CD14-positive monocyte (primary cell): Measurements from ENCODE around the gene MRPL40. TPM values are rescaled to one million over a fixed set of nuclear protein-coding genes. Genes with fewer than 3 reads are reported as not detected.

Source experiments
- DNase-seq, 3 donors: peaks; one replicate each; pipeline ENCODE4 v3.0.0-alpha.2; 2011 to 2022
- H2AFZ ChIP-seq: 2 replicates; pipeline ENCODE4 v1.6.0; 2012; ENCODE audit warnings: mild to moderate bottlenecking, low read depth, low read length, inconsistent platforms; ENCODE audit not compliant: insufficient read depth, poor library complexity, severe bottlenecking
- H3K27ac ChIP-seq, 2 donors: 1 replicate in 1 of 2; 2 replicates in 1 of 2; pipeline ENCODE4 v1.5.1; 2012 to 2013; ENCODE audit warnings: low read length in 2 of 2, control low read depth in 1 of 2, inconsistent platforms in 1 of 2, low read depth in 1 of 2, mild to moderate bottlenecking in 1 of 2
- H3K27me3 ChIP-seq, 2 donors: one replicate each; pipeline versions ENCODE4 v1.6.0 to v1.6.1; 2011 to 2013; ENCODE audit warnings: low read length in 2 of 2; ENCODE audit not compliant: control insufficient read depth in 2 of 2, insufficient read depth in 2 of 2
- H3K36me3 ChIP-seq, 2 donors: replicated peaks in 1 of 2; 1 replicate in 1 of 2; 2 replicates in 1 of 2; pipeline versions ENCODE4 v1.5.1 to v1.6.1; 2012 to 2013; ENCODE audit warnings: low read length in 2 of 2, control low read depth in 1 of 2, inconsistent platforms in 1 of 2, mild to moderate bottlenecking in 1 of 2; ENCODE audit not compliant: insufficient read depth in 2 of 2, control insufficient read depth in 1 of 2
- H3K4me1 ChIP-seq, 2 donors: 1 replicate in 1 of 2; 2 replicates in 1 of 2; pipeline versions ENCODE4 v1.5.1 to v1.6.1; 2012 to 2013; ENCODE audit warnings: low read length in 2 of 2, control low read depth in 1 of 2, inconsistent platforms in 1 of 2, mild to moderate bottlenecking in 1 of 2, moderate library complexity in 1 of 2; ENCODE audit not compliant: insufficient read depth in 2 of 2, control insufficient read depth in 1 of 2
- H3K4me2 ChIP-seq: replicated peaks from 2 replicates; pipeline ENCODE3; 2012; ENCODE audit warnings: low read length, moderate library complexity, mild to moderate bottlenecking; ENCODE audit not compliant: poor library complexity, severe bottlenecking; ENCODE audit errors: extremely low read depth
- H3K4me3 ChIP-seq, 3 experiments: fragments of 200-600 bp in 1 of 3; sonication (generic) in 1 of 3; replicated peaks in 1 of 3; 1 replicate in 2 of 3; 2 replicates in 1 of 3; pipeline ENCODE4 v1.5.1; 2011 to 2013; ENCODE audit warnings: low read length in 3 of 3, mild to moderate bottlenecking in 3 of 3, control low read depth in 2 of 3, low read depth in 2 of 3, inconsistent platforms in 1 of 3, moderate library complexity in 1 of 3
- H3K79me2 ChIP-seq: 2 replicates; pipeline ENCODE4 v1.6.0; 2012; ENCODE audit warnings: mild to moderate bottlenecking, control low read depth, inconsistent platforms, low read length, moderate library complexity; ENCODE audit not compliant: insufficient read depth
- H3K9ac ChIP-seq: 2 replicates; pipeline ENCODE4 v1.6.0; 2017; ENCODE audit warnings: low read length, mild to moderate bottlenecking; ENCODE audit not compliant: insufficient read depth, poor library complexity, severe bottlenecking
- H3K9me3 ChIP-seq, 2 donors: replicated peaks in 1 of 2; 1 replicate in 1 of 2; 2 replicates in 1 of 2; pipeline versions ENCODE4 v1.5.1 to v1.6.1; 2012 to 2013; ENCODE audit warnings: low read length in 2 of 2, control low read depth in 1 of 2; ENCODE audit not compliant: control insufficient read depth in 1 of 2, insufficient read depth in 1 of 2
- H4K20me1 ChIP-seq: 2 replicates; pipeline ENCODE4 v1.6.0; 2012; ENCODE audit warnings: mild to moderate bottlenecking, low read length, control low read depth, moderate library complexity; ENCODE audit not compliant: insufficient read depth
- H3K27ac Mint-ChIP-seq, 7 donors: one replicate each; pipeline ENCODE4 v1.8.0; 2020; ENCODE audit warnings: mild to moderate bottlenecking in 7 of 7, mixed read lengths in 7 of 7, moderate library complexity in 6 of 7, inconsistent platforms in 2 of 7
- H3K27me3 Mint-ChIP-seq, 3 donors: one replicate each; pipeline ENCODE4 v1.8.0; 2021 to 2022; ENCODE audit warnings: low read depth in 3 of 3, mild to moderate bottlenecking in 3 of 3, mixed read lengths in 3 of 3, moderate library complexity in 3 of 3, inconsistent platforms in 1 of 3
- H3K36me3 Mint-ChIP-seq, 2 donors: one replicate each; pipeline ENCODE4 v1.8.0; 2020; ENCODE audit warnings: mixed read lengths in 2 of 2, inconsistent platforms in 1 of 2, mild to moderate bottlenecking in 1 of 2
- H3K4me1 Mint-ChIP-seq: one replicate; pipeline ENCODE4 v1.8.0; 2020; ENCODE audit warnings: mild to moderate bottlenecking, mixed read lengths
- H3K4me3 Mint-ChIP-seq, 2 donors: one replicate each; pipeline ENCODE4 v1.8.0; 2020; ENCODE audit warnings: mild to moderate bottlenecking in 2 of 2, mixed read lengths in 2 of 2, moderate library complexity in 1 of 2
- H3K9me3 Mint-ChIP-seq, 7 donors: one replicate each; pipeline ENCODE4 v1.8.0; 2020 to 2022; ENCODE audit warnings: mixed read lengths in 7 of 7, mild to moderate bottlenecking in 6 of 7, moderate library complexity in 6 of 7, inconsistent platforms in 2 of 7
- WGBS: methylation state at CpG from one replicate; pipeline ENCODE4 v1.1.5; 2013; ENCODE audit warnings: missing lambda C conversion rate; ENCODE audit not compliant: insufficient coverage; 5-methylcytosine and 5-hydroxymethylcytosine counted together
- intact Hi-C, 2 donors: fragments of 100-400 bp; cut with micrococcal nuclease; formaldehyde crosslinking; loops; one replicate each; pipeline versions ENCODE4 v1.15.0 to v1.15.1; 2023
- polyA plus RNA-seq, 3 donors: library from polyadenylated mRNA; depleted of rRNA in 1 of 3; unstranded in 2 of 3; stranded (reverse) in 1 of 3; fragments of 300-500 nt in 2 of 3; fragments of >200 nt in 1 of 3; fragmentation: Illumina TruSeq in 2 of 3; gene quantifications; 1 replicate in 2 of 3; 2 replicates in 1 of 3; pipeline ENCODE4 v1.2.3, GENCODE V29; 2012 to 2021
- TF ChIP-seq, protein P1 (sequence below): fragments of 200-600 bp; IDR thresholded peaks from one replicate; pipeline ENCODE4 v1.8.0; 2022; ENCODE audit warnings: antibody characterized with exemption, mild to moderate bottlenecking

MRPL40 gene
- polyA plus RNA-seq, 3 donors = 9.2 to 61.4 (median 48.4) TPM

DNA sequence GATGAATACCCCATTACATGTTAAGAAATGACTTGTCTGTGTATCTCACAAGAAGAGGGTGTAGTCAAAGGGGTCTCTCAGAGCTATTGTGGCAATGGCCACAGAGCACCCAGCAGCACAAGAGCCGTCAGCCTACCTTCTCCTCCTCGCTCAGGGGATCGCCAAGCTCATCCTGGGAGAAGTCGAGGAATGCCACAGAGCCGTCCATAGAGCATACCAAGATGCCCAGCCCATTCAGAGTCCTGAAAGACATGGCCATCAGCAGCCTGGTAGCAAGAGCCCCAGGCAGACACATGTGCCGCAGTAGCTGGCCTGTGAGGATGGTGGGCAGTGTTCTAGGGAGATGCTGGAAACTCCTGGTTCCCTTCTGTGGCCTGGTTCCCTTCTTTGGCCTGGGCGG is 44.8 kb upstream of the MRPL40 start:
- no peak for DNase-seq
- no peak overlapping the region for H3K27ac ChIP-seq
- H3K9ac ChIP-seq = no peak overlapping the region
- H3K4me2 ChIP-seq = no peak overlapping the region
- Mint-ChIP-seq H3K4me1 (no peaks in the 10 kb centered on the region), H3K9me3 (no peaks in the 10 kb centered on the region), H3K4me3 (no peak overlapping the region), H3K36me3 (peaks cover 82 to 95% of the 10 kb centered on the region in 2 donors), H3K27me3 (no peaks in the 10 kb centered on the region), H3K27ac (no peak overlapping the region)
- H3K36me3 ChIP-seq = peaks cover 94 to 99% of the 10 kb centered on the region in 2 donors
- no peak overlapping the region for H2AFZ ChIP-seq
- no peak overlapping the region for H3K4me3 ChIP-seq
- TF ChIP-seq, protein P1, sequence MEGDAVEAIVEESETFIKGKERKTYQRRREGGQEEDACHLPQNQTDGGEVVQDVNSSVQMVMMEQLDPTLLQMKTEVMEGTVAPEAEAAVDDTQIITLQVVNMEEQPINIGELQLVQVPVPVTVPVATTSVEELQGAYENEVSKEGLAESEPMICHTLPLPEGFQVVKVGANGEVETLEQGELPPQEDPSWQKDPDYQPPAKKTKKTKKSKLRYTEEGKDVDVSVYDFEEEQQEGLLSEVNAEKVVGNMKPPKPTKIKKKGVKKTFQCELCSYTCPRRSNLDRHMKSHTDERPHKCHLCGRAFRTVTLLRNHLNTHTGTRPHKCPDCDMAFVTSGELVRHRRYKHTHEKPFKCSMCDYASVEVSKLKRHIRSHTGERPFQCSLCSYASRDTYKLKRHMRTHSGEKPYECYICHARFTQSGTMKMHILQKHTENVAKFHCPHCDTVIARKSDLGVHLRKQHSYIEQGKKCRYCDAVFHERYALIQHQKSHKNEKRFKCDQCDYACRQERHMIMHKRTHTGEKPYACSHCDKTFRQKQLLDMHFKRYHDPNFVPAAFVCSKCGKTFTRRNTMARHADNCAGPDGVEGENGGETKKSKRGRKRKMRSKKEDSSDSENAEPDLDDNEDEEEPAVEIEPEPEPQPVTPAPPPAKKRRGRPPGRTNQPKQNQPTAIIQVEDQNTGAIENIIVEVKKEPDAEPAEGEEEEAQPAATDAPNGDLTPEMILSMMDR = no peak
- WGBS = 98% methylated on average over 6 of the region's 7 CpGs
- H3K27me3 ChIP-seq = no peaks in the 10 kb centered on the region
- intact Hi-C loops = no loop called here
- no peaks in the 10 kb centered on the region for H3K4me1 ChIP-seq
- no peaks in the 10 kb centered on the region for H3K9me3 ChIP-seq
- H3K79me2 ChIP-seq = no peaks in the 10 kb centered on the region
- peaks cover 3% of the 10 kb centered on the region for H4K20me1 ChIP-seq

GRCh38 chr22:19393704-19394103 is 38.6 kb upstream of the MRPL40 start:
- H4K20me1 ChIP-seq = no peaks in the 10 kb centered on the region
- peaks cover 93 to 99% of the 10 kb centered on the region in 2 donors for H3K36me3 ChIP-seq
- H3K4me3 ChIP-seq = no peak overlapping the region
- 100% methylated on average over 5 of the region's 5 CpGs for WGBS
- no peaks in the 10 kb centered on the region for H3K9me3 ChIP-seq
- H3K9ac ChIP-seq = no peak overlapping the region
- H3K79me2 ChIP-seq = no peaks in the 10 kb centered on the region
- H3K4me1 ChIP-seq = no peaks in the 10 kb centered on the region
- H3K4me1 Mint-ChIP-seq = no peaks in the 10 kb centered on the region
- intact Hi-C loops = no loop called here
- no peaks in the 10 kb centered on the region for H3K9me3 Mint-ChIP-seq
- TF ChIP-seq, protein P1 = no peak
- H3K27ac Mint-ChIP-seq = no peak overlapping the region
- H3K27ac ChIP-seq = no peak overlapping the region
- H3K36me3 Mint-ChIP-seq = peaks cover 83 to 94% of the 10 kb centered on the region in 2 donors
- H3K4me2 ChIP-seq = no peak overlapping the region
- H2AFZ ChIP-seq = no peak overlapping the region
- H3K27me3 Mint-ChIP-seq = peaks cover 0 to 2% (median 0%) of the 10 kb centered on the region in 3 donors
- no peak for DNase-seq
- H3K4me3 Mint-ChIP-seq = no peak overlapping the region
- no peaks in the 10 kb centered on the region for H3K27me3 ChIP-seq
